Small intestine (tissue), 4 donors: Measurements from ENCODE around the gene ANXA11. TPM values are rescaled to one million over a fixed set of nuclear protein-coding genes. Genes with fewer than 3 reads are reported as not detected.

Source experiments
- polyA plus RNA-seq, 4 donors: library from polyadenylated mRNA; stranded (reverse) in 3 of 4; unstranded in 1 of 4; fragments of 200-250 nt in 3 of 4; fragments of 120-200 nt in 1 of 4; gene quantifications; one replicate each; pipeline versions ENCODE4 v1.2.1 to v1.2.3, GENCODE V29; 2013
- donor health status: healthy with polysubstance abuse.
- donor health status: Bipolar disorder and iron deficiency.
- donor health status: healthy.

ANXA11 gene
- polyA plus RNA-seq, 4 donors, result 110 to 363 (median 209) TPM

Other genes starting within 250 kb of the ANXA11 start
- gene TMEM254, start 126.9 kb downstream of the ANXA11 start, polyA plus RNA-seq, result 10 to 100 TPM; 10.7 to 56.7 (median 17.4) TPM
- gene PLAC9, start 72.8 kb downstream of the ANXA11 start, polyA plus RNA-seq, result 10 to 100 TPM in 1 of 4 donors, 1 to 10 TPM in 2, not detected in 1; 4.6 to 22.2 (median 6.8) TPM
- under 1 TPM in 2 of 4 donors, not detected in 2; 0.18 to 0.52 TPM for gene MAT1A, start 84.1 kb upstream of the ANXA11 start, polyA plus RNA-seq
- gene DYDC1, start 151.2 kb upstream of the ANXA11 start, polyA plus RNA-seq, result not detected
- gene DYDC2, start 151.2 kb upstream of the ANXA11 start, polyA plus RNA-seq, result 1 to 10 TPM in 1 of 4 donors, under 1 TPM in 1, not detected in 2; 0.64 to 1.4 TPM
- 100 to 1,000 TPM in 1 of 4 donors, 10 to 100 TPM in 3; 40.9 to 144 (median 56.9) TPM for gene PRXL2A, start 203.0 kb upstream of the ANXA11 start, polyA plus RNA-seq
- 10 to 100 TPM in 2 of 4 donors, 1 to 10 TPM in 2; 7.4 to 69.4 (median 32.4) TPM for gene TSPAN14, start 248.8 kb upstream of the ANXA11 start, polyA plus RNA-seq